ENCODE data around the gene EMCN.
"Not testable (repeated sequence)": the region's sequence is repeated elsewhere in the genome, so short reads cannot be mapped to it uniquely, and the experiment has no call there.

The EMCN gene

DNA sequence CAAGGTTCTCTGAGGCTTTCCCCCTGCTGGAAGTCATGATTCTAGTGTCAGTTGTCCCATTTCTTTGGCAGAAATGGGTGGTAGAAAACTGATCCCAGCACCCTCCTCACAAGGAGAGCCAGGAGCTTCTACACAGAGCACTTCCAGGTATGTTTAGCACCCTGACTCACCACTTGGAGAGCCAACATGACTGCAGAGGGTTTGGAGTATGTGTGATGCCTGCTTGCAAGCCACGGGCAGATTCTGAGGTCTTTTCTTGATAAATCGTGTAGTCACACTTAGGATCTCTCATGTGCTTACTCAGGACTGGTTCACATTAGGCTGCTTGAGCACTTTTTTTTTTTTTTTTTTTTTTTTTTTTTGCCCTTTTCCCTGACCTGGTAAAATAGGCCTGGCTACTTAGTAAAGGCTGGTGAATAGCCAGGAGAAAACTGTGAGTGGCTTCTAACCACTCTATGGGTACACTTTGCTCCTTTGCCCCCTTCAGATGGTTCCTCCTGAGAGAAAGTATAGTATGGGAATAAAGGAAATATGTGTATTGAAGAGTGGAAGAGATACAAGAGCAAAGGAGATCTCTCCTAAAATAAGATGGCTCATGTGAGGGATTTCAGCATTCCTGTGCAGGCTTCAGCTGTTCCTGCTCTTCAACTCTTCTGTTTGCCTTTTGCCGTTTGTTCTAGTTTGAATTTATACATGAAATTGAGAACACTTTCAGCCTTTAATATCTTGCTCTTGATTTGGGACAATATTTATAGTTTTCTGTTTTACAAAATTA, 103.6 kb downstream of the EMCN start:
- FAIRE-seq (no peak), DNase-seq (ENCODE audit: extremely low spot score, insufficient read length, low read depth) (no peak)

DNA sequence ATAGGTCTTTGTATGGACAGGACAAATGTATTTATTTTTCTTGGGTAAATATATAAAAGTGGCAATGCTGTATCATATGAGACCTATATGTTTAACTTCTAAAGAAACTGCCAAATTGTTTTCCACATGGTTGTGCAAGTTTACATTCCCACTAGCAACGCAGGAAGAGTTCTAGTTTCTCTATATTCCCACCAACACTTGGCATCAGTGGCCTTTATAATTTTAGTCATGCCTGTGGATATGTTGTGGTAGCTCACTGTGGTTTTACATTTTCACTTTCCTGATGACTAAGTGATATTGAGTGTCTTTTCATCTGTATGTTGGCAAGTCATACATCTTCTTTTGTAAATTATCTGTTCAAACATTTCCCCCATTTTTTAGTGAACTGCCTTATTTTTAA, 126.0 kb downstream of the EMCN start:
- no peak for FAIRE-seq
- no peak for DNase-seq (ENCODE audit: extremely low spot score, insufficient read length, low read depth)

DNA sequence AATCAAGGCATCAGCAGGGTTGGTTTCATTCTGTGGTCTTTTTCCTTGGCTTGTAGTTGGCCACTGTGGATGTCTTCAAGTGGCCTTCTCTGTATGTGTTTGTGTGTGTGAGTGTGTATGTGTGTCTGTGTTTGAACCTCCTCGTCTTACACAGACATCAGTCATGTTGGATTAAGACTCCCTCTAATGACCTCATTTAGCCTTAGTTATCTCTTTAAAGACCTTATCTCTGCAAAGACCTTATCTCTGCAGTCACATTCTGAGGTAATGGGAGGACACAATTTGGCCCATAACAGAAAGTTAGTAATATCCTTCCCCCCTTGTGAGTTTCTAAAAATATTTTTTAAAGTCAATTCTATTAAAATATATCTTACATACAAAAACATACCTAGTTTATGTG, 126.7 kb downstream of the EMCN start:
- FAIRE-seq (no peak), DNase-seq (ENCODE audit: extremely low spot score, insufficient read length, low read depth) (no peak)

DNA sequence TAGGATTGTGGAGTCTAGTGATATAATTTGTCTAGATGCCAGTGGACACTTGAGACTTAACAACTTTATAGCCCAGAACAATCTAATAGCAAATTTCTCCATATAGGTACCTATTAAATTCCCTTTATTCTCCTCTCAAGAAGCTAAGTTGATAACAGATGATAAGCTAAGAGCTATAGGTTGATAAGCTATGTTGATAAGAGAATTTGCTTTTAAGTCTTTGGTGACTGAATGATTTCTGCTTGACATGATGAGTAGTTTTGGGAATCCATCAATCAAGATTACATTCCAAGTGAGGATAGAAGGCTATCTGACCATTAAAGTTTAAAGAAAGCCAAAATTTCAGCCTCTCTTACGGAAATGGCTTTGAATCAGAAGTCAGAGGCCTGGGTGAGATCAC, 131.6 kb downstream of the EMCN start:
- DNase-seq (ENCODE audit: extremely low spot score, insufficient read length, low read depth) (no peak), FAIRE-seq (no peak)

DNA sequence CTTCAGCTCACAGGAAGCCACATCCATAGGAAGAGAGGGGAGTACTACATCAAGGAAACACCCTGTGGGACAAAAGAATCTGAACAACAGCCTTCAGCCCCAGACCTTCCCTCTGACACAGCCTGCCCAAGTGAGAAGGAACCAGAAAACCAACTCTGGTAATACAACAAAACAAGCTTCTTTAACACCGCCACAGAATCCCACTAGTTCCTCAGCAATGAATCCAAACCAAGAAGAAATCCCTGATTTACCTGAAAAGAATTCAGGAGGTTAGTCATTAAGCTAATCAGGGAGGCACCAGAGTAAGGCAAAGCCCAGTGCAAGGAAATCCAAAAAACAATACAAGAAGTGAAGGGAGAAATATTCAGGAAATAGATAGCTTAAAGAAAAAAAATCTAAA, 137.4 kb downstream of the EMCN start:
- FAIRE-seq; DNase-seq (ENCODE audit: extremely low spot score, insufficient read length, low read depth): not testable (repeated sequence)

DNA sequence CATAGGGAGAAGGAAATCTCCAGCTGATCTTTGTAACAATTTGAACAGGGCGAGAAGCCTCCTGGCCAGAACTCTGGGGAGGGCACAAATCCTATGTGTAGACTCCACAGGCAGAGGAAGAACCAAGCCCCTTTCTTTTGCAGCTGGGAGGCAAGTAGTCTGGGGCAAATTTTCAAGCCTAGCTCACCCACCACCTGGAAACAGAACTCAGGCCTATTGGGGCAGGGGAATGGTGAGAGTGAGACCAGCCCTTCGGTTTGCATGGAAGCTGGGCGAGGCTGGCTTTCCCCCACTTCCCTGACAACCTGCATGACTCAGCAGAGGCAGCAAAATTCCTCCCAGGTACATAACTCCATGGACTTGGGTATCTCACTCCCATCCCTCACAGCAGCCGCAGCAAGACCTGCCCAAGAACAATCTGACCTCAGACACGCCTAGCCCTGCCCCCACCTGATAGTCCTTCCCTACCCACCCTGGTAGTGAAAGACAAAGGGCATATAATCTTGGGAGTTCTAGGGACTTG, 138.2 kb downstream of the EMCN start:
- DNase-seq (ENCODE audit: extremely low spot score, insufficient read length, low read depth): no peak
- FAIRE-seq: no peak

DNA sequence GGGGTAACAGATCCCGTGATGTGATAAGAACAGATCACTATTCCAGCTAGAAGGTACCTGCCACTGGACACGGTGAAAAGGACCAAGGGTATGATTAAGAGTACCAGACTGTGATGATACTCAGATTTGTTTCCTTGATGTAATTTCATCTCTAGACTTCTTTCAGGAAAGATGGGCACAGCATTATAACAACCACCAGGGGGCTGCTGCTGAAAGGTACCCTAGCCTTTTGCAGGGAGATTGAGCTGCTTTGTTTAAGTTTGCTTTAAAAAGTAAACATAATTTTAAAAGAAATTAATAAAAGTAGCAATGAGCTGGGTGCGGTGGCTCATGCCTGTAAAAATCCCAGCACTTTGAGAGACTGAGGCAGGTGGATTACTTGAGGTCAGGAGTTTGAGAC, 145.4 kb downstream of the EMCN start:
- DNase-seq (ENCODE audit: extremely low spot score, insufficient read length, low read depth) (no peak), FAIRE-seq (no peak)

DNA sequence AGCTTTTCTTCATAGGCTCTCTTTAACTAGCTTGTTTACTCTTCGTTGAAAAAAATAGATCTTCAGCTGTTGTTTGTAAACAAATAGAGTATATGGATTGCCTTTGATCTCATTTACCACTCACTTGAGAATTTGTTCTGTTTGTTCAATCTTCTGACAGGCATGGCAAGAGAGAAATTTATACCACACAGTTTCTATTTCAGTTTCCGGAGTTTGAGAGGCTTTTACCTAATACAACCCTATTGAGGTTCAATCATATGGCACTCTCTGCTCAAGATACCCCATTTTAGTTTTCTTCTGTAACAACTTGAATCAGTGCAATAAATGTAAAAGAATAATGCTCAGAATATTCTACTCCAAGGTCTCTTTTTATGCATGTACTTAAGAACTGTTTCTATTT, 148.0 kb downstream of the EMCN start:
- no peak for DNase-seq (ENCODE audit: extremely low spot score, insufficient read length, low read depth)
- FAIRE-seq: no peak

DNA sequence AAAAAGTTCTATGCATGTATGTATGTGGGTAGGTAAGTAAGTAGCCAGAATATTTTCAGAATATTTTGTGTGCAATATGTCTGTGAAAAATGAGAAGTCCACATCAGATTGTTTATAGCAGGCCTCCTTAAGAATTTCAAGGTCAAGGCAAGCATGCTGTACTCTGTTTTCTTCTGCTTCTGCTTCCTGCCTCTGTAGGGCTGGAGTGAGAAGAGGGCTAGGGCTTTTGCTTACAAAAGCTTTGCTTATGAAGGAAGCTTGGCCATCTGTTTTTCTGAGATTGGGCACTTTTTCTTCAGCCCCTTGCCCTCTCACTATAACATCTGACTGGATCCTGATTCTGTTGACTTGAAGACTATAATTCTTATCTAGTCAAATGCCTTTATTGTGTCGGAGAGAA, 150.4 kb downstream of the EMCN start:
- DNase-seq (ENCODE audit: extremely low spot score, insufficient read length, low read depth) (no peak), FAIRE-seq (no peak)

DNA sequence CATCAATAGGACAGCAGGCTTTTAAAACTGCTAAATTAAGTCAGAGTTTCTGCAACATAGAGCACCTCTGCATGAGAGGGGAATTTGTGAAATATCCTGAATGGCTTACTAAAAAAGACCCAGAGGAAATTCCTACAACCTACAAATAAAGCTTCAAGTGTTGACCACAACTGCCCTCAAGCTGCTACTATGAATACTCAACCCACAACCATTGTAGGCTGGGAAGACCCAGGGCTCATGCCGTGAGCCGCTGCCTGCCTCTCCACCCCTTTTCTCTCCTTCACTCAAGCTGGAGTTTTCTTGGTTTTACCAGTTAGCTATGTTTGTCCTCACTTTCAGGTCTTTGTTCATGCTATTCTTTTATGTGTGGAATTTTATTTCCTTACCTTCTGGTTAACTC, 151.6 kb downstream of the EMCN start:
- FAIRE-seq (no peak), DNase-seq (ENCODE audit: extremely low spot score, insufficient read length, low read depth) (no peak)

DNA sequence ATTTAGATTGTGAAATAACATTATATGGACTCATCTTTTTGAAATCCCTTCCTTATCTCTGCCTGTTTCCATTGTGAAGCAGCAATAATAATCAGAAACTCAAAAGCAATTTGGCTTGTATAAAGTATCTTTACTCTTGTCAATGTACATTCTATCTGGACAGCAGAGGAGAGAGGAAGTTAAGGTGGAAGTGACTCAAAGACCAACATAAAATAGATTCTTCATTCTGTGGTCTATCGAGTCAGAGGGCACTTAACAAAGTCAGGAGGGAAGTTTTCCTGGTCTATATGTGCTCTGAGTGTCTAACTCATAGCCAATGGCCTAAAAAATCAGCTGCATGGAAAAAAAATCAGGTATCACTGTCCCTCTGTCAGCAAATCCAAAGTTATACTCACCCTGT, 155.5 kb downstream of the EMCN start:
- DNase-seq (ENCODE audit: extremely low spot score, insufficient read length, low read depth): no peak
- no peak for FAIRE-seq

DNA sequence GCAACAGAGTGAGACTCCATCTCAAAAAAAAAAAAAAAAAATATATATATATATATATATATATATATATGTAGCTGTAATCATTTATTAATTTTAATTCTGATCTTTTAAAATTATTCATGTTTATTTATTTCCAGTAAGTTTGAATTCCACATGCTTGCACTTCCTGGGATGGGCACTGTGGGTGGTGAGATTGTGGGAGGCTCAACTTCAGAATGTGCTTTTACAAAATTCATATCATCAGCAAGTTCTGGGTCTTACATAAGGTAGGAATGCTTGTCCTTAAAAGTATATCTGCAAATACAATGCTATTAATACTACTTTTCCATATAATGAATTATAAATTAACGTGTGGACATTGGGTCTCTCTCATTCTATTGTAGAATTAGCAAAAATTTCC, 156.5 kb downstream of the EMCN start:
- DNase-seq (ENCODE audit: extremely low spot score, insufficient read length, low read depth) (no peak), FAIRE-seq (no peak)

DNA sequence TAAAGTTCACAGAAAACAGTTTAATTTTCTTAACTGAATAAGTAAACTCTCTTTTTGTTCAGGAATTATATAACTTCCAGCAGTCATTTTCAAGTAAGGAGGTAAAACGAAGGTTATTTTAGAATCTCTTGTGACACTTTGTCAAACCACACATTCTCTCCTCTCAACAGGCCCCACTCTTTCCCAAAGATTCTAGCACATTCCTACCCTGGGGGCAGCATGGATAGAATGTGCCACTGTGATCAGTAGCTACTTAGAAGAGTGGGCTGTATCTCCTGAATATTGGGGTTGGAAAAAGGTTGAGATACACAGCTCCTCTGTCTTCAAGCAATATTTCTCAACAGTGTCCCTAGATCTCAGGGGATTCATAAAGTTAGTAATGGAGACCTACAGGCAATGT, 157.6 kb downstream of the EMCN start:
- no peak for FAIRE-seq
- DNase-seq (ENCODE audit: extremely low spot score, insufficient read length, low read depth): no peak

DNA sequence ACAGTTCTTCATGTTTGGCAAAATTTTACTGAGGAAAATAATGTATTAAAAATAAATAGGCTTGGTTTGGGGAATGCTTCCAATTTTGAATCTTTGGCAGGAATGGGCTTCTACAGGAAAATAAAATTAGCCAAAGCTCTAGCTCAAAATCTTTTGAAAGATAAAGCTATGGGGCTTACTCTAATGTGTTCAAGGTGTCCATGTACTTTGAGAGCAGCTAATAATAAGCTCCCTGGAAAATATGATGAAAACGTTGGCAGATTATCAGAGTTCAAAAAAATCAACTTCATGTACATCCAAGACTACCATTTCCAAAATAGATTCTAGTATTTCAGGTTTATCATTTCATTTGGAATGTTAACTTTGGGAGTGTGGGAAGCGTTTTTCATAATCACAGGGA, 158.4 kb downstream of the EMCN start:
- FAIRE-seq (no peak), DNase-seq (ENCODE audit: extremely low spot score, insufficient read length, low read depth) (no peak)

DNA sequence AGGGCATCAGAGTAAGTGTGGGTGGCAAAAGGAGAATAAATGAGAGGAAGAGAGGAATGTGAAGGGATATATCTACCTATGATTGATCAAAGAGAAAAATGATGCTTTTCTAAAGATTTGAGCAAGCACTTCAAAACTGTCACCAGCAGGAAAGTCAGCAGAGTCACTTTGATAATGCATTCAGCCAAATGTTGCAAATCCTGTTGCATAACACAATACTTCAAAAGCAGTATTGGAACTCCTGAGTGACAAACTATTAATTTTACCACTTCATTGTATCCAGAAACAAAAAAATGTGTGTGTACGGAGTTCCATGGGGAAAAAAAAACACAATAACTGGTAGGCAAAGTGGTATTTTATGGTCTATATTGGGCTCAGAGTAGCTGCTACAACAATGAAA, 160.3 kb downstream of the EMCN start:
- DNase-seq (ENCODE audit: extremely low spot score, insufficient read length, low read depth) (no peak), FAIRE-seq (no peak)

DNA sequence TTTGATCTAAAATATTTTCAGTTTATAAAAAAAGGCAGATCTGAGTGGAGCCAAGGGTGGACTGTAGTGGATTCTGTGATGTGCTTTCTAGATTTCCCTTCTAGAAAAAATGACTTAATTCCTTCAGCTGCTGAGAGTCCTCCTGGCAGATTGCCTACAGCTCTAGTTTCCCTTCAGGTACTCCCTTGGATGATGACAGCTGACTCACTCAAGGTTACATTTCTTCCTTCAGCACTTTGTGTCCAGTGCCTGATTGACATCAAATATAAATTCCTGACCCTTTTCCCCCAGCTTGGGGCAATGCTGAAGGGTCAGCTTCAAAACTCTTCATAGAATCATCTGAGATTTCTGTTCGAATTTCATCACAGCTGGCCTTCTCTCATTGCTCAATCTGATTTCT, 161.7 kb downstream of the EMCN start:
- DNase-seq (ENCODE audit: extremely low spot score, insufficient read length, low read depth) (no peak), FAIRE-seq (no peak)

DNA sequence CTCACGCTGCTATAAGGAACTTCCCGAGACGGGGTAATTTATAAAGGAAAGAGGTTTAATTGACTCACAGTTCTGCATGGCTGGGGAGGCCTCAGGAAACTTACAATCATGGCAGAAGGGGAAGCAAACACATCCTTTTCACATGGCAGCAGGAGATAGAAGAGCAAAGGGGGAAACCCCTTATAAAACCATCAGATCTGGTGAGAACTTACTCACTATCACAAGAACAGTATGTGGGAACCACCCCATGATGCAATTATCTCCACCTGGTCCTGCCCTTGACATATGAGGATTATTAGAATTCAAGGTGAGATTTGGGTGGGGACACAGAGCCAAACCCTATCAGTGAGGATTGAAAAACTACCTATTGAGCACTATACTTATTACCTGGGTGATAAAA, 165.5 kb downstream of the EMCN start:
- not testable (repeated sequence) for DNase-seq (ENCODE audit: extremely low spot score, insufficient read length, low read depth); FAIRE-seq

DNA sequence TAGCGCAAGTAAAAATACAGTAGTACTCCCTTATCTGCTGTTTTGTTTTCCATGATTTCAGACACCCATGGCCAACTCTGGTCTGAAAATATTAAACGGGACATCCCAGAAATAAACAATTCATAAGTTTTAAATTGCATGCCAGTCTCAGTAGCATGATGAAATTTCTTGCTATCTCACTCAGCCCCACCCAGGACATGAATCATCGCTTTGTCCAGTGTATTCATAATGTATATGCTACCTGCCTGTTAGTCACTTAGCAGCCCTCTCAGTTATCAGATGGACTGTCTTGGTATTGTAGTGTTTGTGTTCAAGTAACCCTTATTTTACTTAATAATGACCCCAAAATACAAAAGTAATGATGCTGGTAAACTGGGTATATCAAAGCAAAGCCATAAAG, 169.3 kb downstream of the EMCN start:
- no peak for FAIRE-seq
- no peak for DNase-seq (ENCODE audit: extremely low spot score, insufficient read length, low read depth)

DNA sequence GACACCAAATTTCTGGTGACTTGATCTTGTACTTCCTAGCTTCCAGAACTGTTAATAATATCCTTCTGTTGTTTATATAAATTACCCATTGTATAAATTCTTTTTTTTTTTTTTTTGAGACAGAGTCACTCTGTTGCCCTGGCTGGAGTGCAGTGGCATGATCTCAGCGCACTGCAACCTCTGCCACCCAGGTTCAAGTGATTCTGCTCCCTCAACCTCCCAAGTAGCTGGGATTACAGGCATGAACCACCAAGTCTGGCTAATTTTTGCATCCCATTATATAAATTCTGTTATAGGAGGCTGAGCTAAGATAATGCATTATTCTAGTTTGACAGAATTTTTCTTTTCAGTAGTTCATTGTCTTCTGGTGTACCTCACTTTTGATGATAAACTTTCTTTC, 170.6 kb downstream of the EMCN start:
- DNase-seq (ENCODE audit: extremely low spot score, insufficient read length, low read depth) (no peak), FAIRE-seq (no peak)

DNA sequence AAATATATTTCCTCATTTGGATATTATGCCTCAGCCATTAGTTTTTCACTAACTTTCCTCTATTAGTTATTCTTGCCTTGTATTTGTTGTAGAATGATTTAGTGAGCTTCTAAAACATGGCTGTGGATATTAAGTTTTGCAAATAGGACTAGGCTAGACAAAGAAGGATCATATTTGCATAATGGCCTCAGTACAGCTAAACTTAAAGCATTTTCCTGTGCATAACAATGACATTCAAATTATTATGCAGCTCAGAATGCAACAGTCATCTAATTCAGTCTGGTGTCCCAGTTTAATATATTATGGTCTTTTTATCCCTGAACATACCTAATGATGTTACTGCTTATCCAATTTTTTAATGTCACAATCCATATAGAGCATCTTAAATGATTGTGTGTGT, 172.2 kb downstream of the EMCN start:
- no peak for FAIRE-seq
- DNase-seq (ENCODE audit: extremely low spot score, insufficient read length, low read depth): no peak

Measured in GM18507 (cell line).